Activated naive CD4-positive, alpha-beta T cell treated with anti-CD3 and anti-CD28 coated beads, Interleukin-2, amount 10 ng/mL, durations not matched to agents 7 days and 5 days (primary cell): ENCODE results near the gene MALSU1.
A peak's percentile ranks its signal among the peaks of the same experiment; 100 is the strongest.

Experiments
- CTCF ChIA-PET: fragments of 350-600 bp; sonication (Branson Sonifier 250); formaldehyde crosslinking; loops from one replicate; lab custom pipeline; 2021; ENCODE audit warnings: antibody characterized with exemption; lab: Charles Lee
- DNase-seq: peaks from one replicate; pipeline ENCODE4 v3.0.0-alpha.2; 2020
- H3K27ac Mint-ChIP-seq: one replicate; pipeline ENCODE4 v1.8.0; 2021; ENCODE audit warnings: mild to moderate bottlenecking, moderate library complexity, mixed read lengths
- H3K27me3 Mint-ChIP-seq: one replicate; pipeline ENCODE4 v1.8.0; 2021; ENCODE audit warnings: mild to moderate bottlenecking, mixed read lengths
- H3K36me3 Mint-ChIP-seq: one replicate; pipeline ENCODE4 v1.8.0; 2021; ENCODE audit warnings: mixed read lengths
- H3K4me1 Mint-ChIP-seq: one replicate; pipeline ENCODE4 v1.8.0; 2021; ENCODE audit warnings: mixed read lengths
- H3K4me3 Mint-ChIP-seq: one replicate; pipeline ENCODE4 v1.8.0; 2021; ENCODE audit warnings: mild to moderate bottlenecking, moderate library complexity, mixed read lengths
- H3K9me3 Mint-ChIP-seq: one replicate; pipeline ENCODE4 v1.8.0; 2021; ENCODE audit warnings: mixed read lengths

MALSU1 gene

DNA sequence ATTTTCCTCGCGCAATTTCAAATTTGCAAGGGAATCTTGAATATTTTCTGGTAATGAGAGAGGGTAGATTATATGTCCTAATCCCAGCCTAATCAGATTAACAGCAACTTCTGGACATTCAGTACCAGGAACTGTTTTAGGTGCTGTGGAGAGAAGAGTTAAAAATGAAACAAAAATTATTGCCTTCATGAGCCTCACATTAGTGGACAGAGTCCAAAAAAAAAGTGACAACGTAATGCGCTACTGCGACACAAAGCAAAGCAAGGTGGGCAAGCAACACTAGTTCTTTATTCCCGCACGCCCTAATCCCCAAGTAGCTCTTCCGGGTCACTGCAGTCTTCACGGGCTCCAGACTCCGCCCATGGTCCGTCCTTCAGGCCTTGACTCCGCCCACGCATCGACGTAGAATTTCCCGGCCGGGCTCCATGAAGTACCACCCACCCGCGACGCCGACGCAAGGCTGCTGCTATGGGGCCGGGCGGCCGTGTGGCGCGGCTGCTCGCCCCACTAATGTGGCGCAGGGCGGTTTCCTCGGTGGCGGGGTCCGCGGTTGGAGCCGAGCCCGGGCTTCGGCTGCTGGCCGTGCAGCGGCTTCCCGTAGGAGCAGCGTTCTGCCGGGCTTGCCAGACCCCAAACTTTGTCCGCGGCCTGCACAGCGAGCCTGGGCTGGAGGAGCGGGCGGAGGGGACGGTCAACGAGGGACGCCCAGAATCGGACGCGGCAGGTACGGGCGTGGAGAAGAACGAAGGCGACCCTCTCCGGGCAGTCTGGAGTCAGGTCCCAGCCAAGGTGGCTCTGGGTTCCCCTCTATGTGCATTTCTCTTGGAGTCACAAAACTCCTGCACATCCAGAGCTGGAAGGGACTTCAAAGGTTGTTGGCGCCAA is at the start of gene MALSU1:
Gene MALSU1, plus strand, starts transcription at position 455 of the 885 bp plus-strand sequence. Its CDS starts 14 bp downstream, at position 469.
- H3K9me3 Mint-ChIP-seq = peaks cover 5% of the 10 kb centered on the region
- peak; percentile 98 for DNase-seq
- peaks cover 40% of the 10 kb centered on the region for H3K4me1 Mint-ChIP-seq
- H3K27me3 Mint-ChIP-seq = no peaks in the 10 kb centered on the region
- peak within 1 kb of the TSS; percentile 96 for H3K27ac Mint-ChIP-seq
- CTCF ChIA-PET = interaction anchor here (1.1 to 3.5 kb wide), 3 partner anchors 21 to 26 kb away, joined by 3 to 13 read pairs (median 4); no protein-coding TSS in a partner anchor
- H3K4me3 Mint-ChIP-seq = peak within 1 kb of the TSS; percentile 95
- H3K36me3 Mint-ChIP-seq = peaks cover 22% of the 10 kb centered on the region

DNA sequence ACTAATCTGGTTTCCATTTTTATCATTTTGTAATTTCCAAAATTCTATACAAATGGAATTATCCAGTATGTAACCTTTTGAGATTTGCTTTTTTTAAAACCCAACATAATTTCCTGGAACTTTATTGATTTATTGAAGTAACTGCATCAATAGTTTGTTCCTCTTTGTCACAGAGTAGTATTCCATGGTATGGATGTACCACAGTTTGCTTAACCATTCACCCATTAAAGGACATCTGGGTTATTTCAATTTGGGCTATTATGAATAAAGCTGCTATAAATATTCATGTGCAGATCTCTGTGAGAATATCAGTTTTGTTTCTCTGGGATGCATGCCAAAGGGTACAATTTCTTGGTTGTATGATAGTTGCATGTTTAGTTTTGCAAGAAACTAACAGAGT is 49.7 kb upstream of the MALSU1 start:
- peaks cover 2% of the 10 kb centered on the region for H3K4me1 Mint-ChIP-seq
- no peaks in the 10 kb centered on the region for H3K9me3 Mint-ChIP-seq
- no peaks in the 10 kb centered on the region for H3K36me3 Mint-ChIP-seq
- no peak overlapping the region for H3K4me3 Mint-ChIP-seq
- no peak overlapping the region for H3K27ac Mint-ChIP-seq
- peaks cover 68% of the 10 kb centered on the region for H3K27me3 Mint-ChIP-seq
- CTCF ChIA-PET = no interaction called here
- DNase-seq = no peak

DNA sequence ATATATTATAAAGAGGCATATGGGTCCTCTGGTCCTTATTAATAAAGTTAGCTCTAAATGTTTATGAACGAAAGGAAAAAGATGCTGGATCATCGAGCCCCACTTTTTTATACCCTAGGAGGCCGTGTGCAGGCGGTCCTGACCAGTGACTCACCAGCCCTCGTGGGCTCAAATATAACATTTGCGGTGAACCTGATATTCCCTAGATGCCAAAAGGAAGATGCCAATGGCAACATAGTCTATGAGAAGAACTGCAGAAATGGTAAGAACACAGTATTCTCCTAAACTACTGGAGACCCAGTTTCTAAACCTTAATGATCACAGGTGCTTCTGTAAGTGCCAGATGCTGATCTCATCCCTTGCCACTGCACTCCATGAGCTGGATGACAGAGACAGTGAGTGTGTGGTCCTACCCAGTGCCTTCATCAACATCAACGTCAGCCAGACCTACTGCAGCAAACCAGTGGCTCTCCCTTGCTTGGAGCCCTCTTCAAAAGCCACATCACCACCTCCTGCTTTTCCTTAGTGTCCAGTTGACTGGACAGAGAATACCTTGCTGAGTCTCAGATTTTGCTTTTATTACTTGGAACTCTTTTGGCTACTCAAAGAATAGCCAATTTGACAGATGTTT is 45.0 kb upstream of the MALSU1 start:
- CTCF ChIA-PET = interaction anchor here (1.0 kb wide), 1 partner anchor 191 kb away, joined by 3 read pairs; no protein-coding TSS in a partner anchor
- Mint-ChIP-seq H3K4me3 (no peak overlapping the region), H3K36me3 (no peaks in the 10 kb centered on the region), H3K27ac (no peak overlapping the region), H3K27me3 (peaks cover 51% of the 10 kb centered on the region), H3K4me1 (no peaks in the 10 kb centered on the region), H3K9me3 (no peaks in the 10 kb centered on the region)
- no peak for DNase-seq

DNA sequence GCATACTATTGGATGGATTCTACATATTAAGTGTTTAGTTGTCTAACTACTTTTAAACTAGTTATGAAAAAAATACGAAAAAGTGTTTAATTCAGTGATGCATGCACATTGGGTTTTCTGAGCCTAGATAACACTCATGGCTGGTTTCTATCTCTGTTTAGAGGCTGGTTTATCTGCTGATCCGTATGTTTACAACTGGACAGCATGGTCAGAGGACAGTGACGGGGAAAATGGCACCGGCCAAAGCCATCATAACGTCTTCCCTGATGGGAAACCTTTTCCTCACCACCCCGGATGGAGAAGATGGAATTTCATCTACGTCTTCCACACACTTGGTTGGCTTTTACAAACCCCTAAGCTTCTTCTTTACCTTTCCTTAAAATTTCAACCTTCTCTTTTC is 42.4 kb upstream of the MALSU1 start:
- H3K4me3 Mint-ChIP-seq = no peak overlapping the region
- CTCF ChIA-PET = no interaction called here
- no peak for DNase-seq
- peaks cover 35% of the 10 kb centered on the region for H3K27me3 Mint-ChIP-seq
- H3K36me3 Mint-ChIP-seq = no peaks in the 10 kb centered on the region
- H3K27ac Mint-ChIP-seq = no peak overlapping the region
- no peaks in the 10 kb centered on the region for H3K4me1 Mint-ChIP-seq
- H3K9me3 Mint-ChIP-seq = no peaks in the 10 kb centered on the region

DNA sequence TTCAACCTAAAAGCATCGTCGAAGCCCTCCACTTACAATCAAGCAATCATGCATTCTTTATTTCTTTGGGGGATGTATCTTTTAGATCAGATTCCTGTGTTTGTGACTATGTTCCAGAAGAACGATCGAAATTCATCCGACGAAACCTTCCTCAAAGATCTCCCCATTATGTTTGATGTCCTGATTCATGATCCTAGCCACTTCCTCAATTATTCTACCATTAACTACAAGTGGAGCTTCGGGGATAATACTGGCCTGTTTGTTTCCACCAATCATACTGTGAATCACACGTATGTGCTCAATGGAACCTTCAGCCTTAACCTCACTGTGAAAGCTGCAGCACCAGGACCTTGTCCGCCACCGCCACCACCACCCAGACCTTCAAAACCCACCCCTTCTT is 38.8 kb upstream of the MALSU1 start:
- Mint-ChIP-seq H3K9me3 (no peaks in the 10 kb centered on the region), H3K27me3 (peaks cover 20% of the 10 kb centered on the region), H3K27ac (no peak overlapping the region), H3K4me3 (no peak overlapping the region), H3K4me1 (no peaks in the 10 kb centered on the region), H3K36me3 (no peaks in the 10 kb centered on the region)
- CTCF ChIA-PET = interaction anchor here (0.7 to 7.9 kb wide), 4 partner anchors 8 to 198 kb away, joined by 3 to 76 read pairs (median 4); no protein-coding TSS in a partner anchor
- no peak for DNase-seq

DNA sequence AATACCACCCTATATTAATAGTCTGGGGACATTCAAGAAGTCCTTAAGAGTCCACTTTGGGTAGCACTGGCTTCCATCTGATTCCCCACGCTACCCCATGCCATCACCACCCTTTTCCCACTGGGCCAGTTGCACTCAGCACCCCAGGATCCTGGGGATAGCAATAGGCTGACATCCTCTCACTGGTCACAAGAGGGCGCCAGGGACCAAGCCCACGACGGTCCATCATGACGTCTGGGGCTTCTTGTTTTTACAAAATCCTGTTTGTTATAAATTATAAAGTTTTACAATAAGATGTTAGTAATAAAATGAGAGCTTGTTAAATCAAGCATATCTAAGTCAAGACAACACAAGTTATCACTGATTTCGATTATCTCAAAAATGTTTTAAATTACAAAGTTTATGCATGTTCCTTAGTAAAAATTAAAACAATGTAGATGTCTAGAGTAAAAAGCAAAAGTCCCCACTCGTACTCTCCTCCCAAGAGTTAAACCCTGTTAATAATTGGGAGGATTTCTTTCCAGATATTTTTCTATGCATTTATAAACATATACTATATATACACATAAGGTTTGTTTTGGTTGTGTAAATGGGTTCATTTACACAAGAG is 37.2 kb upstream of the MALSU1 start:
- H3K36me3 Mint-ChIP-seq = no peaks in the 10 kb centered on the region
- peak; percentile 68 for DNase-seq
- no peaks in the 10 kb centered on the region for H3K9me3 Mint-ChIP-seq
- H3K27ac Mint-ChIP-seq = no peak overlapping the region
- peaks cover 13% of the 10 kb centered on the region for H3K27me3 Mint-ChIP-seq
- H3K4me3 Mint-ChIP-seq = no peak overlapping the region
- CTCF ChIA-PET = interaction anchor here (0.8 to 7.9 kb wide), 6 partner anchors 9 to 254 kb away, joined by 3 to 76 read pairs (median 3); no protein-coding TSS in a partner anchor
- no peaks in the 10 kb centered on the region for H3K4me1 Mint-ChIP-seq

DNA sequence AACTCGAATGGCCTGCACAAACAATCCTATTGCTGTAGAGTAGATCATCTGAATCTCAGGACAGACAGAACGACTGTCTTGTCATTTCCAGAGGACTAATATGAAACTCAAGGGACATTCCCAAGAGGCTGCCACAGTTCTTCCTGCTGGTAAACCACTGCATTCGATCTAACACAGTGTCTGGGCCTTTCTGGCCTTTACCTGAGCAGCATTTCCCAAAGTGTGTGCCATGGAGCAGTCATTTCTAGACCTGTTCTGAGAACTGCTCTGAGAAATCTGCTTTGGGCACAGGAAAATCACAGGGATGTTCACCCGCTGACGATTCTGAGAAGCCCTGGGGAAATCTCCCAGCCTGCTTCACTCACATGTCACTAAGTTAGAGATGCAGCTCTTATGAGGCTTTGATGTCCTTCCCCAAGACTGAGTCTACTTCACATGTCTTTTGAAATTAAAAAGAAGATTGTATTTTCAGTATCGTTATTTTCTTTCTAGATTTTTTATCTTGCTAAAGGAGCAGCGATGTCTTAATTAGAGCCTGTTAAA is 34.2 kb upstream of the MALSU1 start:
- CTCF ChIA-PET = interaction anchor here (0.7 to 7.9 kb wide), 3 partner anchors 9 to 179 kb away, joined by 3 to 76 read pairs (median 3); no protein-coding TSS in a partner anchor
- Mint-ChIP-seq H3K4me1 (no peaks in the 10 kb centered on the region), H3K9me3 (no peaks in the 10 kb centered on the region)

DNA sequence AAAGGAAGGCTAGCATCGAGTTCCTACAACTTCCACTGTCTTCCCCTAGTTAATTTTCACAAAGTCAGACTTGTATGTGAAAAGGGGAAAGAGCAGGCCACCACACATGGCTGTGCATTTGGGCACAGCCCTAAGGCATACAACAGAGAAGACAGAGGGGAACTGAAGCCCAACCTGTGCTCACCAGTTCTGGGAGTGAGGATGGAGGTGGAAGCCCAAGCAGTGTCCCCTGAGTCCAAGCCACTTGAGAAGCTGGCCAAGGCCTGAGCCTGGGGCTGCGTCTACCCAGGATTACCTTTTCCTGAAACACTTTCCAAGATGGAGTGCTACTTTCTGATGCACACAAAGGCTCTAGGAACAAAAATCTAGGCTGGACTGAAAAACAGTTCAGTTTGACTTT is 32.2 kb upstream of the MALSU1 start:
- no peak for DNase-seq
- Mint-ChIP-seq H3K4me3 (no peak overlapping the region), H3K9me3 (no peaks in the 10 kb centered on the region), H3K4me1 (no peaks in the 10 kb centered on the region), H3K27me3 (peaks cover 2% of the 10 kb centered on the region), H3K36me3 (no peaks in the 10 kb centered on the region), H3K27ac (no peak overlapping the region)
- CTCF ChIA-PET = no interaction called here

More for the DNA sequence above, 34.2 kb upstream of the MALSU1 start:
- Mint-ChIP-seq H3K36me3 (no peaks in the 10 kb centered on the region), H3K27ac (no peak overlapping the region), H3K27me3 (peaks cover 4% of the 10 kb centered on the region), H3K4me3 (no peak overlapping the region)
- DNase-seq = no peak

DNA sequence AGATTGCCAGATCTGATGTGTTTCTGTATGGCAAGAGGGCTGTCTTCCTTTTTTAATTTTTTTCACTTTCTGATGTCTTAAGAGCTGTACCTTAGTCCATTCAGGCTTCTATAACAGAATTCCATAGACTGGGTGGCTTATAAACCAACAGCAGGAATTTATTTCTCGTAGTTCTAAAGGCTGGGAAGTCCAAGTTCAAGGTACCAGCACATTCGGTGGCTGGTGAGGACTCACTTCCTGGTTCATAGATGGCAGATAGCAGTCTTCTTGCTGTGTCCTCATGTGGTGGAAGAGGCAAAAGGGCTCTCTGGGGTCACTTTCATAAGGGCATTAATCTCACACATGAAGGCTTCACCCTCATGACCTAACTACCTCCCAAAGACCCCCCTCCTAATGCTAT is 31.8 kb upstream of the MALSU1 start:
- Mint-ChIP-seq H3K4me3 (no peak overlapping the region), H3K27me3 (peaks cover 6% of the 10 kb centered on the region), H3K27ac (no peak overlapping the region), H3K36me3 (no peaks in the 10 kb centered on the region), H3K4me1 (peaks cover 2% of the 10 kb centered on the region), H3K9me3 (no peaks in the 10 kb centered on the region)
- DNase-seq = no peak
- CTCF ChIA-PET = interaction anchor here (2.1 kb wide), 1 partner anchor 8 kb away, joined by 6 read pairs; no protein-coding TSS in a partner anchor

DNA sequence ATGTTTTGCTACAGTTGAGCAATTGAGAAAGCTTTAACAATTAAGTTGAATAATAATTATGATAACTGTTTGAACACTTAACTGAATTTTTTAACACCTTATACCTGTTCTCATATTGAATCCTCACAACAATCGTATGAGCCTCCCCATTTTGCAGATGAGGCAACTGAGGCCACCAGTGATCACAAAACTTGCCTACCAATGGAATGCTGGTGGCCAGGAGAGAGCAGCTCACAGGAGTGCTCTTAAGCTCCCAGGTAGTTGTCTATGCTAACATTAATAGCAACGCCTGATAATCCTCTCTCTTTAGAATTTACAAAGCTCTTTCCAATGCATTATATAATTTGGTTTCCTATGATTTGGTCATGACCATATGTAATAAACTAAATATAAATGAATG is 31.0 kb upstream of the MALSU1 start:
- DNase-seq = no peak
- Mint-ChIP-seq H3K9me3 (no peaks in the 10 kb centered on the region), H3K4me3 (no peak overlapping the region), H3K36me3 (no peaks in the 10 kb centered on the region), H3K27ac (no peak overlapping the region), H3K4me1 (peaks cover 6% of the 10 kb centered on the region), H3K27me3 (peaks cover 13% of the 10 kb centered on the region)
- CTCF ChIA-PET = interaction anchor here (0.9 to 2.1 kb wide), 3 partner anchors 9 to 278 kb away, joined by 3 to 6 read pairs (median 3); no protein-coding TSS in a partner anchor

DNA sequence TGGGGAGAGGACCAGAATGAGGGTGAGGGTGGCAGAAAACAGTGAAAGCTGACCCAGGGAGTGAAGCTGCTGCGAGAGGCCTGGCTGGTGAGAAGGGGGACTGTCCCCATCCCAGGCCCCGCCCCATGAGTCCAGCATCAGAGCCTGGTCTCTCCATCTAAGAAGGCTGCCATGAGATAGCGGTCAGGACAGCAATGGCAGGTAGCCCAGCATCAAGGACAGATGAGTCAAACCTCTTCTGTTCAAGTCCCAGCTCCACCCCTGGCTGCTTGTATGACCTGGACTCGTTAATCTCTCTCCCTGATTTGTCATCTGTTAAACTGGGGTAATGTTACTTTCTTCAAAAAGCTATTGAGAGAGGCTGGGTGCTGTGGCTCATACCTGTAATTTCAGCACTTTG is 30.4 kb upstream of the MALSU1 start:
- H3K4me1 Mint-ChIP-seq = peaks cover 12% of the 10 kb centered on the region
- no peak for DNase-seq
- H3K9me3 Mint-ChIP-seq = no peaks in the 10 kb centered on the region
- H3K27ac Mint-ChIP-seq = no peak overlapping the region
- CTCF ChIA-PET = interaction anchor here (0.9 to 2.1 kb wide), 4 partner anchors 9 to 278 kb away, joined by 3 to 8 read pairs (median 4); no protein-coding TSS in a partner anchor
- H3K36me3 Mint-ChIP-seq = no peaks in the 10 kb centered on the region
- no peak overlapping the region for H3K4me3 Mint-ChIP-seq
- peaks cover 13% of the 10 kb centered on the region for H3K27me3 Mint-ChIP-seq

DNA sequence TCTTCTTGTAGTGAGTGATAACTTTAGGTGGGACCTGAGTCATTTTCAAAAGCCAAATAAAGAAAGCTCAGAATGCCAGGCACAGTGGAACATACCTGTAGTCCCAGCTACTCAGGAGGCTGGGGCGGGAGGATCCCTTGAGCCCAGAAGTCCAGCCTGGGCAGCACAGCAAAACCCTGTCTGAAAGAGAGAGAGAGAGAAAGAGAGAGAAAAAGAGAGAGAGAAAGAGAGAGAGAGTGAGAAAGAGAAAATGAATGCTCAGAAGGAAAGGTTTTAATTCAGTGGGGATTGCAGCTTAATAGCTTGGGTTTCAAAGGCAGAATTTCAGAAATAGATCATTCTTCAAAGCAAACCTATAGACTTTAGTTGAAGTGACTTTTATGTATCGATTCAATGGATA is 26.9 kb upstream of the MALSU1 start:
- peaks cover 12% of the 10 kb centered on the region for H3K4me1 Mint-ChIP-seq
- no peak overlapping the region for H3K4me3 Mint-ChIP-seq
- H3K36me3 Mint-ChIP-seq = no peaks in the 10 kb centered on the region
- CTCF ChIA-PET = interaction anchor here (0.6 to 7.4 kb wide), 24 partner anchors 9 to 707 kb away, joined by 3 to 76 read pairs (median 8); partner anchors contain the start of gene MALSU1
- no peaks in the 10 kb centered on the region for H3K9me3 Mint-ChIP-seq
- H3K27ac Mint-ChIP-seq = no peak overlapping the region
- peaks cover 13% of the 10 kb centered on the region for H3K27me3 Mint-ChIP-seq
- no peak for DNase-seq

DNA sequence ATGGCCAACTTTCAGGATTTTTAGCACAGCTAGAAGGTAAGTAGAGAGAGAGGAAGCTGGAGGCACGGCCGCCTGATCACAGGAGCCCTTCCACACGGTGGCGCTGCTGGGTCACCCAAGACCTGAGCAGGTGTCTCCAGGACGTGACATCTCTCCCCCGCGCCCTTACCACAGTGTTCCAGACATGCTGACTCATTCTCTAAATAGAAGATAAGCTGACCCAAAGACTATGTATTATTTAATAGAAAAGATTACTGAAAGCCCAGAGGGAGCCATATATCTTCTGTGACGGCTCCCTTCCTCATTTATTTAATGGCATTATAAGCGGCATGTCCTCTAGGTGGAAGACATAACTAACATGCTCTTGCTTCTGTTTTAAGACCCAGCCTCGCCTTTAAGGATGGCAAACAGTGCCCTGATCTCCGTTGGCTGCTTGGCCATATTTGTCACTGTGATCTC is 26.0 kb upstream of the MALSU1 start:
- peak; percentile 94 for DNase-seq

More for the DNA sequence above, 26.0 kb upstream of the MALSU1 start:
- CTCF ChIA-PET = interaction anchor here (0.6 to 7.4 kb wide), 33 partner anchors 9 to 708 kb away, joined by 3 to 76 read pairs (median 5); partner anchors contain the start of genes MALSU1 and NUP42
- Mint-ChIP-seq H3K4me1 (peaks cover 12% of the 10 kb centered on the region), H3K4me3 (peak overlapping the region; percentile 46), H3K27me3 (peaks cover 13% of the 10 kb centered on the region), H3K27ac (no peak overlapping the region), H3K9me3 (no peaks in the 10 kb centered on the region), H3K36me3 (no peaks in the 10 kb centered on the region)
